Hepatocyte (in vitro differentiated cells): ENCODE results near the gene MED28. TPM values are rescaled to one million over a fixed set of nuclear protein-coding genes. Genes with fewer than 3 reads are reported as not detected.
"Not testable (repeated sequence)": the region's sequence is repeated elsewhere in the genome, so short reads cannot be mapped to it uniquely, and the experiment has no call there.

Experiments
- DNase-seq: peaks from one replicate; pipeline ENCODE4 v3.0.0-alpha.2; 2016; ENCODE audit warnings: low spot score
- H2AFZ ChIP-seq: fragments of 200-600 bp; sonication (generic); 2 replicates; pipeline ENCODE4 v1.6.0; 2016; ENCODE audit warnings: antibody characterized with exemption, mild to moderate bottlenecking
- H3K27ac ChIP-seq: fragments of 200-600 bp; sonication (generic); 2 replicates; pipeline ENCODE4 v1.5.1; 2016; ENCODE audit warnings: mild to moderate bottlenecking
- H3K27me3 ChIP-seq: fragments of 200-600 bp; sonication (generic); 2 replicates; pipeline ENCODE4 v1.6.1; 2016
- H3K36me3 ChIP-seq: fragments of 200-600 bp; sonication (generic); replicated peaks from 2 replicates; pipeline ENCODE4 v1.5.1; 2016; ENCODE audit warnings: low read depth; ENCODE audit not compliant: insufficient read depth
- H3K4me1 ChIP-seq: fragments of 200-600 bp; sonication (generic); 2 replicates; pipeline ENCODE4 v1.5.1; 2016; ENCODE audit warnings: mild to moderate bottlenecking, moderate library complexity; ENCODE audit not compliant: insufficient read depth
- H3K4me2 ChIP-seq: fragments of 200-600 bp; sonication (generic); 2 replicates; pipeline ENCODE4 v1.6.0; 2016
- H3K4me3 ChIP-seq: fragments of 200-600 bp; sonication (generic); 2 replicates; pipeline ENCODE4 v1.5.1; 2016; ENCODE audit warnings: mild to moderate bottlenecking
- H3K79me2 ChIP-seq: fragments of 200-600 bp; sonication (generic); 2 replicates; pipeline ENCODE4 v1.6.0; 2017; ENCODE audit warnings: mild to moderate bottlenecking
- H3K9me2 ChIP-seq: fragments of 200-600 bp; sonication (generic); replicated peaks from 2 replicates; pipeline ENCODE4 v1.6.0; 2017; ENCODE audit warnings: mild to moderate bottlenecking; ENCODE audit not compliant: insufficient read depth
- H3K9me3 ChIP-seq: fragments of 200-600 bp; sonication (generic); 2 replicates; pipeline ENCODE4 v1.5.1; 2016; ENCODE audit warnings: low read depth, mild to moderate bottlenecking
- H4K20me1 ChIP-seq: fragments of 200-600 bp; sonication (generic); 2 replicates; pipeline ENCODE4 v1.6.0; 2016; ENCODE audit warnings: mild to moderate bottlenecking; ENCODE audit not compliant: insufficient read depth, poor library complexity, severe bottlenecking
- EZH2 ChIP-seq: fragments of 200-600 bp; sonication (generic); IDR thresholded peaks from 2 replicates; pipeline ENCODE4 v1.6.1; 2016; ENCODE audit warnings: antibody characterized with exemption, mild to moderate bottlenecking, borderline replicate concordance
- EZH2phosphoT487 ChIP-seq: fragments of 200-600 bp; sonication (generic); IDR thresholded peaks from one replicate; pipeline ENCODE4 v1.6.1; 2018; ENCODE audit warnings: antibody characterized with exemption, mild to moderate bottlenecking, low read depth, moderate library complexity; ENCODE audit not compliant: unreplicated experiment, severe bottlenecking
- WGBS: methylation state at CpG from one replicate; pipeline ENCODE4 v1.1.6; 2016; ENCODE audit warnings: low lambda C conversion rate; ENCODE audit errors: missing lambda C conversion rate; 5-methylcytosine and 5-hydroxymethylcytosine counted together
- polyA plus RNA-seq: library from polyadenylated mRNA; unstranded; fragments of >200 nt; fragmentation: Nextera tagmentation; extraction: Ambion mirVana; gene quantifications from 2 replicates; pipeline ENCODE4 v1.2.1, GENCODE V29; 2016
- total RNA-seq: library from RNA; depleted of rRNA; stranded (reverse); fragments of >200 nt; gene quantifications from 2 replicates; pipeline ENCODE4 v1.2.3, GENCODE V29; 2014
- TF ChIP-seq, protein P1 (sequence below): fragments of 200-600 bp; sonication (generic); IDR thresholded peaks from 2 replicates; pipeline ENCODE4 v1.5.1; 2016; ENCODE audit warnings: antibody characterized with exemption, mild to moderate bottlenecking; ENCODE audit not compliant: poor library complexity

Gene MED28
- total and polyA plus RNA-seq, 2 experiments from 2014 or later: 17.6 to 49.4 TPM

DNA sequence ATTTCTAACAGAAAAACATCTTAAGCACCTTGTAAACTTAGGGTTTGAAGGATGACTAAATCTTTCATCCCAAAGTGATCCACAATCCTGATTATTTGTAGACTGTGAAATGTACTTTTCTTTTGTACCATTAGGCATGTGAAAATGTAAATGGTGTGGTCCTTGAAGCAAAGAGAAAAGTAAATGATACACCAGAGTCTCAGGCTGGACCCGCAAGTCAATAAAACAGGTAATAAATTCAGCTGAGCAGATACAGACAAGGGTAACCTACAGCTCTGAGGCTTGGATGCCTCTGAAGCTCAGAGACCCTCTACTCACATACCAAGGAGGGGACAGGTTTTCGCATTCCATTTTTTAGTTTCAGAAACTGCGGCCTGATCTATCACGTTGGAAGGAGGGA is 40.2 kb upstream of the MED28 start:
- no peak overlapping the region for H3K27ac ChIP-seq
- no peaks in the 10 kb centered on the region for H3K36me3 ChIP-seq
- no peaks in the 10 kb centered on the region for H3K9me3 ChIP-seq
- no peaks in the 10 kb centered on the region for H3K9me2 ChIP-seq
- peaks cover 11% of the 10 kb centered on the region for H3K4me1 ChIP-seq
- H4K20me1 ChIP-seq: no peaks in the 10 kb centered on the region
- no peak overlapping the region for H2AFZ ChIP-seq
- no peaks in the 10 kb centered on the region for H3K27me3 ChIP-seq
- no peak overlapping the region for H3K4me2 ChIP-seq
- no peak overlapping the region for H3K4me3 ChIP-seq
- peaks cover 6% of the 10 kb centered on the region for H3K79me2 ChIP-seq
- no peak for DNase-seq
- TF ChIP-seq EZH2phosphoT487: no peak
- TF ChIP-seq, protein P1, sequence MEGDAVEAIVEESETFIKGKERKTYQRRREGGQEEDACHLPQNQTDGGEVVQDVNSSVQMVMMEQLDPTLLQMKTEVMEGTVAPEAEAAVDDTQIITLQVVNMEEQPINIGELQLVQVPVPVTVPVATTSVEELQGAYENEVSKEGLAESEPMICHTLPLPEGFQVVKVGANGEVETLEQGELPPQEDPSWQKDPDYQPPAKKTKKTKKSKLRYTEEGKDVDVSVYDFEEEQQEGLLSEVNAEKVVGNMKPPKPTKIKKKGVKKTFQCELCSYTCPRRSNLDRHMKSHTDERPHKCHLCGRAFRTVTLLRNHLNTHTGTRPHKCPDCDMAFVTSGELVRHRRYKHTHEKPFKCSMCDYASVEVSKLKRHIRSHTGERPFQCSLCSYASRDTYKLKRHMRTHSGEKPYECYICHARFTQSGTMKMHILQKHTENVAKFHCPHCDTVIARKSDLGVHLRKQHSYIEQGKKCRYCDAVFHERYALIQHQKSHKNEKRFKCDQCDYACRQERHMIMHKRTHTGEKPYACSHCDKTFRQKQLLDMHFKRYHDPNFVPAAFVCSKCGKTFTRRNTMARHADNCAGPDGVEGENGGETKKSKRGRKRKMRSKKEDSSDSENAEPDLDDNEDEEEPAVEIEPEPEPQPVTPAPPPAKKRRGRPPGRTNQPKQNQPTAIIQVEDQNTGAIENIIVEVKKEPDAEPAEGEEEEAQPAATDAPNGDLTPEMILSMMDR: no peak
- no peak for TF ChIP-seq EZH2
- 80% methylated on average over 4 of the region's 4 CpGs for WGBS

DNA sequence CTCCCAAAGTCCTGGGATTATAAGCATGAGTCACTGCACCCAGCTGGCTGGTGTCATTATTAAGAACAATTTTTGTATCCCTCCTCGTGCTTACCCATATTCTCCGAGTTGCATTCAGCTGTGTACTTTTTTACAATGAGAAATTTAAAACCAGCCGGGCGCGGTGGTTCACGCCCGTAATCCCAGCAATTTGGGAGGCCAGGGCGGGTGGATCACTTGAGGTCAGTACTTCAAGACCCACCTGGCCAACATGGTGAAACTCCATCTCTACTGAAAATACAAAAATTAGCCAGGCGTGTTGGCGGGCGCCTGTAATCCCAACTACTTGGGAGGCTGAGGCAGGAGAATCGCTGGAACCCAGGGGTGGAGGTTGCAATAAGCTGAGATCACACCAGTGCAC is 39.3 kb upstream of the MED28 start:
- H3K4me2 ChIP-seq, H2AFZ ChIP-seq, H4K20me1 ChIP-seq, H3K9me2 ChIP-seq, H3K4me3 ChIP-seq, H3K36me3 ChIP-seq, H3K27ac ChIP-seq, H3K27me3 ChIP-seq, H3K9me3 ChIP-seq, DNase-seq: not testable (repeated sequence)
- H3K79me2 ChIP-seq: peaks cover 13% of the 10 kb centered on the region
- peaks cover 12% of the 10 kb centered on the region for H3K4me1 ChIP-seq
- 94% methylated on average over 12 of the region's 12 CpGs for WGBS

DNA sequence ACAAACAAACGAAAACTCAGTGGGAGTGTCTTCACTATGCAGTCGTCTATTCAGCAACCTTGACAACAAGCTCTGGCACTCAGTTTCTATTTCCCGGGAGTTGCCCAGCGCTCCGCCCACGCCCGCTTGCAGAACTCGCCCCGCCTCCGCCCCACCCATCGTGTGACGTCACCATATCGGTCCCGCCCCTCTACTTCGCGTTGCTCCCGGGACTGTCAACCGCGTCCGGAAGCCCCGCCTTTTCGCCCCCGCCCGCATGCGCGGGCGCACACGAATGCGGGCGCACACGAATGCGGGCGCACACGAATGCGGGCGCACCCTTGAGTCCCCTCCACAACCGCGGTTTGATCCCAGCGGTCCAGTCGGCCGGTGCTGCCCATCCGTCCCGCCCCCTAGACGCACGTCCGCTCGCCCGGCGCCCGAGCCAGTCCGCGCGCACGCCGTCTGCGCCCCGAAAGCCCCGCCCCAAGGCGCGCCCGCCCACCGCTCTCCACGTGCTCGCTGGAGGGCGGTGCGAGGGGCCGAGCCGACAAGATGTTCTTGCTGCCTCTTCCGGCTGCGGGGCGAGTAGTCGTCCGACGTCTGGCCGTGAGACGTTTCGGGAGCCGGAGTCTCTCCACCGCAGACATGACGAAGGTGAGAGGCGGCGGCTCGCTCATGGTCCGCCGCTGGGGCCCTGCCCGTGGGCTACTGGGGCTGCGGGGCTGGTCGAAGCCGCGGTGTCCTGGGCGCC is 37.3 kb upstream of the MED28 start, which contains the start of gene LAP3:
TSS of gene LAP3 (plus strand) at position 267 of the 733 bp plus-strand sequence. CDS start at position 535, 268 bp downstream.
- WGBS: under 1% methylated on average over 50 of the region's 91 CpGs

GRCh38 chr4:17577665-17578481 is 36.6 kb upstream of the MED28 start:
- WGBS: 12% methylated on average over 33 of the region's 33 CpGs
- TF ChIP-seq, protein P1: peak; percentile 3
- TF ChIP-seq EZH2: no peak
- peak overlapping the region; percentile 93 for H3K27ac ChIP-seq
- no peaks in the 10 kb centered on the region for H3K9me2 ChIP-seq
- peak overlapping the region; percentile 87 for H3K4me2 ChIP-seq
- no peaks in the 10 kb centered on the region for H3K9me3 ChIP-seq
- no peaks in the 10 kb centered on the region for H4K20me1 ChIP-seq
- H3K79me2 ChIP-seq: peaks cover 17% of the 10 kb centered on the region
- H3K36me3 ChIP-seq: no peaks in the 10 kb centered on the region
- H2AFZ ChIP-seq: peak overlapping the region; percentile 70
- H3K4me3 ChIP-seq: peak overlapping the region; percentile 58
- peaks cover 12% of the 10 kb centered on the region for H3K4me1 ChIP-seq
- H3K27me3 ChIP-seq: no peaks in the 10 kb centered on the region
- peak; percentile 61 for DNase-seq

More for the DNA sequence above, 37.3 kb upstream of the MED28 start, which contains the start of gene LAP3:
- Histone ChIP-seq H3K4me3 (peak within 1 kb of the TSS; percentile 58), H3K4me1 (peaks cover 12% of the 10 kb centered on the region), H4K20me1 (no peaks in the 10 kb centered on the region), H3K36me3 (no peaks in the 10 kb centered on the region), H3K27ac (peak within 1 kb of the TSS; percentile 93), H2AFZ (peak within 1 kb of the TSS; percentile 70), H3K9me3 (no peaks in the 10 kb centered on the region), H3K27me3 (no peaks in the 10 kb centered on the region), H3K9me2 (no peaks in the 10 kb centered on the region), H3K79me2 (peaks cover 17% of the 10 kb centered on the region), H3K4me2 (peak within 1 kb of the TSS; percentile 87)
- TF ChIP-seq EZH2phosphoT487: no peak
- peak; percentile 98 for DNase-seq
